Activated CD8-positive, alpha-beta T cell treated with anti-CD3 and anti-CD28 coated beads for 36 hours (primary cell): ENCODE measurements around the gene TEDC1. TPM values are rescaled to one million over a fixed set of nuclear protein-coding genes. Genes with fewer than 3 reads are reported as not detected.
"Not testable (repeated sequence)": the region's sequence is repeated elsewhere in the genome, so short reads cannot be mapped to it uniquely, and the experiment has no call there.

Experiments used
- ATAC-seq: fragments of 200-7000 bp; cut with Tn5 transposase; one replicate; pipeline ENCODE4 v1.10.0; 2021; ENCODE audit warnings: mild to moderate bottlenecking, moderate library complexity
- CTCF ChIA-PET: fragments of 350-600 bp; sonication (Branson Sonifier 250); formaldehyde crosslinking; loops from one replicate; lab custom pipeline; 2021; ENCODE audit warnings: antibody characterized with exemption; lab: Charles Lee
- POLR2A ChIA-PET: fragments of 350-600 bp; sonication (Branson Sonifier 250); formaldehyde crosslinking; loops from one replicate; lab custom pipeline; 2021; ENCODE audit warnings: antibody characterized with exemption; lab: Charles Lee
- DNase-seq: peaks from one replicate; pipeline ENCODE4 v3.0.0-alpha.2; 2020
- H3K27ac Mint-ChIP-seq: one replicate; pipeline ENCODE4 v1.8.0; 2021; ENCODE audit warnings: mild to moderate bottlenecking, mixed read lengths
- H3K27me3 Mint-ChIP-seq: one replicate; pipeline ENCODE4 v1.8.0; 2021; ENCODE audit warnings: mixed read lengths
- H3K36me3 Mint-ChIP-seq: one replicate; pipeline ENCODE4 v1.8.0; 2021; ENCODE audit warnings: low read depth, mixed read lengths
- H3K4me1 Mint-ChIP-seq: one replicate; pipeline ENCODE4 v1.8.0; 2021; ENCODE audit warnings: low read depth, mixed read lengths
- H3K4me3 Mint-ChIP-seq: one replicate; pipeline ENCODE4 v1.8.0; 2021; ENCODE audit warnings: mild to moderate bottlenecking, moderate library complexity, mixed read lengths
- H3K9me3 Mint-ChIP-seq: one replicate; pipeline ENCODE4 v1.8.0; 2021; ENCODE audit warnings: mixed read lengths
- CTCF ChIP-seq: fragments of 200-600 bp; IDR thresholded peaks from one replicate; pipeline ENCODE4 v1.8.0; 2022; ENCODE audit warnings: antibody characterized with exemption, mild to moderate bottlenecking
- intact Hi-C: fragments of 100-400 bp; cut with micrococcal nuclease; formaldehyde crosslinking; loops from one replicate; pipeline ENCODE4 v1.10.0; 2022
- total RNA-seq, 2 experiments: library from RNA; stranded (reverse); gene quantifications; one replicate each; pipeline ENCODE4 v1.2.3, GENCODE V29; 2021

The TEDC1 gene
- total RNA-seq, 2 experiments from 2014 or later: 30.1 to 31.1 TPM

GRCh38 chr14:105541218-105541875 is 50.3 kb downstream of the TEDC1 start:
- ChIA-PET CTCF (no interaction called here), POLR2A (no interaction called here)
- intact Hi-C loops: no loop called here
- no peaks in the 10 kb centered on the region for H3K36me3 Mint-ChIP-seq
- DNase-seq (no peak), ATAC-seq (no peak)
- no peaks in the 10 kb centered on the region for H3K4me1 Mint-ChIP-seq
- peaks cover 3% of the 10 kb centered on the region for H3K9me3 Mint-ChIP-seq
- TF ChIP-seq CTCF: no peak
- H3K27ac Mint-ChIP-seq: no peak overlapping the region
- peaks cover 15% of the 10 kb centered on the region for H3K27me3 Mint-ChIP-seq
- no peak overlapping the region for H3K4me3 Mint-ChIP-seq

GRCh38 chr14:105545676-105546075 is 54.6 kb downstream of the TEDC1 start:
- H3K27ac Mint-ChIP-seq, H3K4me1 Mint-ChIP-seq, H3K4me3 Mint-ChIP-seq, intact Hi-C loops, H3K36me3 Mint-ChIP-seq, ATAC-seq, H3K27me3 Mint-ChIP-seq, H3K9me3 Mint-ChIP-seq, CTCF ChIA-PET, DNase-seq, POLR2A ChIA-PET: not testable (repeated sequence)

GRCh38 chr14:105546410-105546809 is 55.4 kb downstream of the TEDC1 start:
- H3K4me1 Mint-ChIP-seq, intact Hi-C loops, H3K27ac Mint-ChIP-seq, POLR2A ChIA-PET, DNase-seq, H3K36me3 Mint-ChIP-seq, H3K9me3 Mint-ChIP-seq, H3K4me3 Mint-ChIP-seq, CTCF ChIA-PET, ATAC-seq, H3K27me3 Mint-ChIP-seq: not testable (repeated sequence)

- H3K27me3 Mint-ChIP-seq, CTCF ChIA-PET, DNase-seq, H3K4me1 Mint-ChIP-seq, H3K36me3 Mint-ChIP-seq, H3K4me3 Mint-ChIP-seq, POLR2A ChIA-PET, H3K9me3 Mint-ChIP-seq, H3K27ac Mint-ChIP-seq, intact Hi-C loops, ATAC-seq: not testable (repeated sequence)
Measured at GRCh38 chr14:105547072-105547471, 56.0 kb downstream of the TEDC1 start.

- no peak for DNase-seq
- TF ChIP-seq CTCF: no peak
- no peak overlapping the region for H3K4me3 Mint-ChIP-seq
- intact Hi-C loops: no loop called here
- no peaks in the 10 kb centered on the region for H3K36me3 Mint-ChIP-seq
- ATAC-seq: no peak
- H3K9me3 Mint-ChIP-seq: peaks cover under 1% of the 10 kb centered on the region
- no peaks in the 10 kb centered on the region for H3K27me3 Mint-ChIP-seq
- POLR2A ChIA-PET: no interaction called here
- CTCF ChIA-PET: interaction anchor here (0.8 to 1.2 kb wide), 3 partner anchors 9 to 16 kb away, joined by 3 read pairs; no protein-coding TSS in a partner anchor
- no peak overlapping the region for H3K27ac Mint-ChIP-seq
- no peaks in the 10 kb centered on the region for H3K4me1 Mint-ChIP-seq
Measured at GRCh38 chr14:105547741-105548169, 56.7 kb downstream of the TEDC1 start.

Other genes starting within 250 kb of the TEDC1 start
- 10 to 100 TPM; 24.7 to 26.7 TPM for gene BTBD6, start 242.7 kb upstream of the TEDC1 start, total RNA-seq
- 10 to 100 TPM; 25.3 to 26.6 TPM for gene BRF1, start 190.2 kb upstream of the TEDC1 start, total RNA-seq
- gene PACS2, start 176.5 kb upstream of the TEDC1 start, total RNA-seq: 10 to 100 TPM; 26.7 to 30.4 TPM
- gene TEX22, start 92.7 kb upstream of the TEDC1 start, total RNA-seq: 1 to 10 TPM; 1.2 to 2.2 TPM
- 100 to 1,000 TPM; 133 to 140 TPM for gene MTA1, start 71.4 kb upstream of the TEDC1 start, total RNA-seq
- gene CRIP2, start 16.4 kb upstream of the TEDC1 start, total RNA-seq: under 1 TPM in 1 of 2 experiments, not detected in 1; 0.45 TPM
- gene CRIP1, start 4.4 kb upstream of the TEDC1 start, total RNA-seq: 10 to 100 TPM; 93.9 to 95.7 TPM
- gene TMEM121, start 35.3 kb downstream of the TEDC1 start, total RNA-seq: 10 to 100 TPM; 12.0 to 12.1 TPM